Right lobe of liver (tissue), 4 donors: ENCODE results near the gene TDRD3.

ENCODE experiments used
- CTCF ChIP-seq, 4 donors: fragments of 200-600 bp in 3 of 4; fragments of 450-650 bp in 1 of 4; IDR thresholded peaks; one replicate each; pipeline versions ENCODE4 v1.5.1 to v1.8.0; 2016 to 2022; ENCODE audit warnings: antibody characterized with exemption in 4 of 4, mild to moderate bottlenecking in 2 of 4
- POLR2A ChIP-seq: fragments of 450-650 bp; IDR thresholded peaks from one replicate; pipeline ENCODE4 v1.6.1; 2017; ENCODE audit warnings: antibody characterized with exemption, mild to moderate bottlenecking
- donor health status: DM: no; HTN: no; CAD: no.
- donor health status: DM: no; HTN: no; CAD: no.
- donor health status: DM: no; HTN: yes; CAD: no.

DNA sequence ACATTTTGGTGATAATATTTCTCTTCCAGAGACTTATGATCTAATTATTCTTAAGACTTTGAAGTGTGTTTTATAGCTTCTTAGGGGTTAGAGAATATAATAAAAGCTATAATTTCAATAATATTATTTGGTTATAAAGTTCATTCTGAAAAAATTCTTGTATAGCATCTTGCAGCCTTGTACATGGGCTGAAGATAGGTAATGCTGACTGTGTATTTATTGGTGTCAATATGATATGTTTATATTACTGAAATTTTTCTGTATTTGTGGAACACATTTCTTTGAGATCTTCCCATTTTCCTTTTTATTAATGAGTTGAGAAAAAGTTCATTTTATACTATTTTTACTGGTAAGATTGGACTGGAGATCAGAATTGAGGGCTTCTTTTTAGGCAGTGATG, 87.8 kb downstream of the TDRD3 start:
- TF ChIP-seq CTCF (IDR thresholded peaks at IDR 0.05) (no peak), POLR2A (no peak)
